CD4-positive, alpha-beta T cell treated with Interleukin-21 for 1 hour (primary cell): ENCODE results near the gene PSMD8.
A peak's percentile ranks its signal among the peaks of the same experiment; 100 is the strongest.
"Not testable (repeated sequence)": the region's sequence is repeated elsewhere in the genome, so short reads cannot be mapped to it uniquely, and the experiment has no call there.

Experiments used
- DNase-seq: peaks from one replicate; pipeline ENCODE4 v3.0.0-alpha.2; 2020

PSMD8 gene

DNA sequence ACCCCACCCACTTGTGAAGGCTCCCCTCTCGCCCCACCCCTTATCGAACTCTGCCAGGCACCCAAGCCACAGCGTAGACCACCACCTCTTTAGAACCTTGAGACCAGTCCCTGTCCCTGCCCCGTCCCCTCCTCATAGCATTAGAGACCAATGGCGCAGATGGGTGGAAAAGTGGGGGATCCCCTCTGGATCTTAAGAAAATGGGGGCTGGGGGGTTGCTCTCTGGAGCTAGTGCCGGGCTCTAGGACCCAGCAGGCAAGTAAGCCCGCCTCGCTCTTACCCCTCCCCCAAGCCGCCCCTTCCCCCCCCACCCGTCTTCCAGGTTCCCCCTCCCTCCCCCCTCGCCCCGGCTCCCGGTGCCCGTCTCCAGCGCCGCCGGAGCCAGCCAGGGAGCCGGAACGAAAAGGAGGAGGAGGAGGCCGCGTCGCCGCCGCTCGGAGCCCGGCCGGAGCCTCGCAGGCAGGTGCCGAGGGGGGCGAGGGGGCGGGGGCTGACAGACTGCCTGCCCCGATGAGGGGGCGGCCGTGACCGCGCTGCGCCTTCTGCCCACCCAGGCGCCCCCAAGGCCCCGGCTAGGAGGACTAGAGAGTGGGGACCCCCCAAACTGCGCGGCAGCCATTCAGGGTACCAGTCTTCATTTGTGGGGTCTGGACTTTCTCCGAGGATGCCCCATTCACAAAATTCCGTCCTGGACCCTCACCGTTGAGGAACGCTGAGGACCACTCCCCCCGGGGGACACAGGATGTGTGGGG, 14.2 kb downstream of the PSMD8 start, which contains the start of gene SPRED3:
Gene SPRED3, plus strand, starts transcription at position 349 of the 752 bp plus-strand sequence. CDS start 1,606 bp downstream, outside the sequence.
- no peak for DNase-seq

DNA sequence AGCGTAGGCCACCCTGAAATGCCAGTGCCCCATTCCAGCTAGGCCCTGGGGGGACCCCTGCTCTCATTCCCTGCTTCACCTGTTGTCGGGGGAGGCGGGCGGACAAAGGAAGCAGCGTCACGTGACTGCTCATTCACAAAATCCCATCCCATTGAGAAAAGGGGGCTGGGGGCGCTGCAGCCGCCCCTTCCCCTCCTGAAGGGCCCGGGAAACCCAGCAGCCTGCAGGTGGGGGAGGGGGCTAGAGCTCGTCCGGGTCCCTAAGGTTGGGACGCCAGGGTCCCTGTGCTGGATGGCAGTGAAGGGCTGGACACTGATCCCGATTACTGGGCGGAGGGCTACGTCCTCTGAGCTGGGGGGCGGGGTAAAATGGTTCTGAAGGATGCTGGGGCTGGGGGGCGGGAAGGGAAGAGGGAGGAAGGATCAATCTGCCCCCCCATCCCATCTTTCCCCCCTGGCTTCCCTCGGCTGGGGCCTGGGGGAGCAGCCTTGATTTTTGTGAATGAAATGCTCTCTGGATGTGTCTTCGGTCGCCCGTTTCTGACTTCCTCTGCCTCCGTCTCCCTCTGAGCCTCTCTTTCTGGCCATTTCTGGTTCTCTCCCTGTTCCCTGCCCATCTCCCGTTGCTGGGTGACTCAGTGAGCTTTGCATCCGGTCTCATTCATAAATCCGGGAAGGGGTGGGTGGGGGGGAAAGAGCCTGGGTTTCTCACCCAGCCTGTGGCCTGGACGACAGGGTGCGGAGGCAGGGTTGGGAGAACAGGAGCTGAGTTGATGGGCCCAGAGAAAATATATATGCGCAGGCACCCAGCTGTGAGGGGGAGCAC, 14.9 kb downstream of the PSMD8 start:
- DNase-seq, result no peak

DNA sequence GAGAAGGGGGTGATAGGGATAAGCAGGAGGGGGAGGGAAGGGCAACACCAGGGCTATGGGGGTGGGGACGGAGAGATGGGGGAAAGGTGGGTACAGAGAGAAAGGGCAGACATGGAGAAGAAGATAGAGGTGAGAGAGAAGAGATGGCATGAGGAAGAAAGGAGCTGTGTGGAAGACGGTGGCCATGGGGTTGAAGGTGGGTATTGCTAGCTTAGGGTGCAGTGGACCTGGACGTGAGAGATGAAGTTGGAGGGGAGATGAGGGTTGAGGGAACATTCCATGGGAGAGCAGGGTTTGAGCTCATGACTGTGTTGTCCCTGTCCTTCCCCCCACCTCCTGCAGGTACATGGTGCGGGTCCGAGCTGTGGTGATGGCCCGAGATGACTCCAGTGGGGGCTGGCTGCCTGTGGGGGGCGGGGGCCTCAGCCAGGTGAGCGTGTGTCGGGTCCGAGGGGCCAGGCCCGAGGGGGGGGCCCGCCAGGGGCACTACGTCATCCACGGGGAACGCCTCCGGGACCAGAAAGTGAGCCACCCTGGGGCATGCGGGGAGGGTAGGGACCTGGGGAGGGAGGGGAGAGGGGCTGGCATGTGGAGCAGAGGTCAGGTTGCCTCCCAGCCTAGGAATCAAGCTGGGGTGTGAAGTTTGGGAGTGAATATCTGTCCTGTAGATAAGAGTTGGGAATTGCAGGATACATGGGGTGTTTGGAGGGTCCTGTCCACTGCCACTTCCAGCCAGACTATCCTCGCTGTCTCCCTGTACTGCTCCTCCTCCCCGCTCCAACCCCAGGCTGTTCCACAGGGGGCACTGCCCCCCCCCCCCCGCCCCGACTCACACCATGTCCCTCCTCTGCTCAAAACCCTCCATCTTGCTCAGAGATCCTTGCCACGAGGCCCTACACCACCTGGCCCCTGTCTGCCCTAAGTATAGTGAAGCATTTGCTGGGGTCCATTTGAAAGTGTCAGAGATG, 15.9 kb downstream of the PSMD8 start:
- no peak for DNase-seq

DNA sequence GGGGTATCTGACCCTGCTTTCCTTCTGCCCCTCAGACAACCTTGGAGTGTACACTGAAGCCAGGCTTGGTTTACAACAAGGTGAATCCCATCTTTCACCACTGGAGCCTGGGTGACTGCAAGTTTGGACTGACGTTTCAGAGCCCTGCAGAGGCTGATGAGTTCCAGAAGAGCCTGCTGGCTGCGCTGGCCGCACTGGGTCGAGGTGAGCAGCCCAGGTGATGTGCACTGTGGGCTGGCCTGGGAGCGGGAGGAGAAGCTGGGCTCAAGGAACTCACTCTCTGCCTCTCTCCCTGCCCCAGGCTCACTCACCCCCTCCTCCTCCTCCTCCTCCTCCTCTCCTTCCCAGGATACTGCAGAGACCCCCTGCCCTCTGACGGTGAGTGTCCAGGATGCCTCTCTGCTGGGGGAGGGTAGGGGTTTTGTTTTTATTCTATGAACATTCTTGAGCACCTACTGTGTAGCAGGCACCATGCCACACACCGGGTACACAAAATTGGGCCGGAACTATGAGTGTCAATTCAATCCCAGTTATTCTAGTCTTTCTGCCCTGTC, 17.6 kb downstream of the PSMD8 start:
- no peak for DNase-seq

DNA sequence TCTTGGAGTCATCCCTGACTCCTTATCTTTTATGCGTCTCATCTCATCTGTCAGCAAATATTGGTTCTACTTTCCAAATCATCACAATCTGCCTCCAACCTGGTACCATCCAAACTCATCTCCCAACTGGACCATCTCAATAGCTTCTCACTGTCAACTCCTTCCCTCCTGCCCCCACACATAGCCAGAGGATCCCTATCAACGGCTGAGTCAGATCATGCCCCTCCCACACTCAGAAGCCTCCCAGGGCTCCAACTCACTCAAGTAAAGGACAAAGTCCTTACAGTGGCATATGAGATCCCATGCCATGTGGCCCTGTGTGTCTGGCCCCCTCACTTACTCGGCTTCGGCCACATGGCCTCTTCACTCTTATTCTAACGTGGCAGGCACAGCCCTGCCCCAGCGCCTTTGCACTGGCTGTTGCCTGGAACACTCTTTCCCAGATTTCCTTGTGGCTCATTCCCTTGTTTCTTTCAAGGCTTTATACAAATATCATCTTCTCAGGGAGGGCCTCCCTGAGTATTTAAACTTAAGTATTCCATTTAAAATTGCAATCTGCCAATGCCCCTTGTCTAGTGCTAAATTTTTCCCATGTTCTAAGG, 18.4 kb downstream of the PSMD8 start:
- no peak for DNase-seq

DNA sequence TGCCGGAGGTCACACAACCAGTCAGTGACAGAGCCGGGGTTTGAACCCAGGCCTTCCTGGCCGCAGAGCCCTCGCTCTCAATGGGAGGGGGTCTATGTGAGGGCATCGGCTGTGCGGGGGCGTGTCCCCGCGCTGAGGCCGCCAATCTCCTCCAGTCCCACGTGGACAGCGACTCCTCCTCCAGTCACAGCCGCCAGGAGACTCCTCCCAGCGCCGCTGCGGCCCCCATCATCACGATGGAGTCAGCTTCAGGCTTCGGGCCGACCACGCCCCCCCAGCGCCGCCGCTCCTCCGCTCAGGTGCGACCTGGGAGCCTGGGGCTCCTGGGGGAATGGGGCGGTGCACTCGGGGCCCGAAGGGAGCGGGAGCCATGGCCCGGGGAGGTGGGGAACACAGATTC, 20.1 kb downstream of the PSMD8 start:
- peak; percentile 80 for DNase-seq

DNA sequence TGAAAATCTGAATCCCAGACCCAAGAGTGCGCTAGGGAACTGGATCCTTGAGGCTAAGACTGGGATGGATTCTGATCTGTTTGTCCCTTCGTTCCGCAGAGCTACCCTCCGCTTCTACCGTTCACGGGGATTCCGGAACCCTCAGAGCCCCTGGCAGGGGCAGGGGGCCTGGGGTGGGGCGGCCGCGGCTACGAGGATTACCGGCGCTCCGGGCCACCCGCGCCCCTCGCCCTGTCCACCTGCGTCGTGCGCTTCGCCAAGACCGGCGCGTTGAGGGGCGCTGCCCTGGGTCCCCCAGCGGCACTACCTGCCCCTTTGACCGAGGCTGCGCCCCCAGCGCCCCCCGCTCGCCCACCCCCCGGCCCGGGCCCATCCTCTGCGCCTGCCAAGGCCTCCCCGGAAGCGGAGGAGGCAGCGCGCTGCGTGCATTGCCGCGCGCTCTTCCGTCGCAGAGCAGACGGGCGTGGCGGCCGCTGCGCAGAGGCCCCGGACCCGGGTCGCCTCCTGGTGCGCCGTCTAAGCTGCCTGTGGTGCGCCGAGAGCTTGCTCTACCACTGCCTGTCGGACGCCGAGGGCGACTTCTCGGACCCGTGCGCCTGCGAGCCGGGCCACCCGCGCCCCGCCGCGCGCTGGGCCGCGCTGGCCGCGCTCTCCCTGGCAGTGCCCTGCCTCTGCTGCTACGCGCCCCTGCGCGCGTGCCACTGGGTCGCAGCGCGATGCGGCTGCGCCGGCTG, 21.2 kb downstream of the PSMD8 start:
- peak; percentile 37 for DNase-seq

DNA sequence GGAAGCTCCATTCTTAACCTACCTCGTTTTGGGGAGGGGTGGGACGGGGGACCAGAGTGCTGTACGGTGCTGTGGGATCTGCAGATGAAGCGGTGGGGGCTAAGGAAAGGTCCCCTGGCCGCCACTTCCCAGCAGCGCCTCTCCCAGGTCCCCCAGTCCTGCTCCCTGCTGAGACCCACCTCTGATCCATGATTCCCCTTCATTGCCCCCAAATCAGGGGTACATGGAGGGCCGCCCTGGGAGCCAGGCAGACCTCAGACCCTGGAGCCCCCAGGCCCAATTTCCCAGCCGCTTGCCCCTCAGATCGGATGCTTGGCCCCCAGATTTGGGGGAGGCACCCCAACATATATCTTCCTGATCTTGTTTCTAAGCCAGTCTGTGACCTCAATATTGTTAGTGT, 24.7 kb downstream of the PSMD8 start:
- no peak for DNase-seq

DNA sequence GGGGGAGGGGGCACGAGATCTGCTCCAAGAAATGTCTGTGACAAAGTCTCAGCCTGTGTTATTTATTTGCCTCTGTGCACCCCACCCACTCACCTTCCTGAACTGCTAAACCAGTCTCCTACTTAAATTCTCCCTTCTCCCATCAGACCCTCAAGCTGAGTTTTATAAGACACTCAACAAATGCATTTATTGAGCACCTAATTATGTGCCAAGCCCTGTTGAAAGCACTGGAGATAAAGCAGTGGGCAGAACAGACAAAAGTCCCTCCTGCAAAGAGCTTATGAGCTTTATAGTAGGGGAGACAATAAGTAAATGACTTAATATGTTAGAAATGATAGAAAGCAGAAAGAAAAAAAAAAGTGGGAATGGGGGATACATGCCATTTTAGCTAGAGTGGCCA, 25.2 kb downstream of the PSMD8 start:
- DNase-seq, result no peak

DNA sequence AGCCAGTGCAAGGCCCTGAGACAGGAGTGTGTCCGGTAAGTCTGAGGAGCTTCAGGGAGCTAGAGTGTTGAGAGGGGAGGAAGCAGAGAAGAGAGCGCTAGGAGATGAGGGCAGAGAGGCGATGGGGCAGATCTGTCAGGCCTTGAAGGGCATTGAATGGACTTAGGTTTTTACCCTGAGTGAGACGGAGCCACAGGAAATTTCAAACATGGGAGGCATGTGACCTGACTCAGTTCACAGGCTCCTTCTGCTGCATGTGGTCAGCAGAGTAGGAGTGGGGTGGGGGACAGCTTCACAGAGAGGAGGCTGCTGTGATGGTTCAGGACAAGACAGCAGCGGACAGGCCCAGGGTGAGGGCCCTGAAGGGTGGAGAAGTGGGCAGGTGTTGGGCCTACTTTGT, 26.0 kb downstream of the PSMD8 start:
- no peak for DNase-seq

DNA sequence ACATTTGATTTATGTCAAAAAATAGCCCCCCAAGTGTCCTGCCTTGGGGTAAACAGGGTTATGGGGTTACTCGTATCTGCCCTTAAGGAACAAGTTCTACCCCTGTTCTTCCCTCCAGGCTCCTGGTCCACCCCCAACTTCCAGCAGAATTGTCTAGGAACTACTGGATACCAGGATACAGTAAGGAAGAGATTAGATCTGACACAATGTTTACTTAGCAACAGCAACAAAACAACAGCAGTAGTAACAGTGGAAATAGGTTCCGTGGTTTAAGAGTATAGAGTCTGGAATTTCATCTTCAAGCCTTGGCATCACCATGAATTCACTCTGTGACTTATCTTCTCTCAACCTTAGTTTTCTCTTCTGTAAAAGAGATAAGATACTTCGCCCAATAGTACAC, 26.8 kb downstream of the PSMD8 start:
- DNase-seq, result no peak

DNA sequence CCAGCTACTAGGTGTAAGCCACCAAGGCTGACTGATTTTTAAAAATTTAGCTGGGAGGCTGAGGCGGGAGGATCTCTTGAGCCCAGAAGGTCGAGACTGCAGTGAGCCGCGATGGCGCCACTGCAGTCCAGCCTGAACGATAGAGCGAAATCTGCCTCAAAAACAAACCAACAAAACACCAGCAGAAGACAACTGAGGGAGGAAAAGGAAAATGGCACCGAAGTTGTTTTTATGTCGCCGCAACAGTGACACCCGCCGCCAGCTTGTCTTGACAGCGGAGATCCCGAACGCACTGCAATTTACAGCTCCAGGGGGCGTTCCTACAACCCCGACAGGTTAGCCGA, 28.2 kb downstream of the PSMD8 start:
- DNase-seq, result no peak

DNA sequence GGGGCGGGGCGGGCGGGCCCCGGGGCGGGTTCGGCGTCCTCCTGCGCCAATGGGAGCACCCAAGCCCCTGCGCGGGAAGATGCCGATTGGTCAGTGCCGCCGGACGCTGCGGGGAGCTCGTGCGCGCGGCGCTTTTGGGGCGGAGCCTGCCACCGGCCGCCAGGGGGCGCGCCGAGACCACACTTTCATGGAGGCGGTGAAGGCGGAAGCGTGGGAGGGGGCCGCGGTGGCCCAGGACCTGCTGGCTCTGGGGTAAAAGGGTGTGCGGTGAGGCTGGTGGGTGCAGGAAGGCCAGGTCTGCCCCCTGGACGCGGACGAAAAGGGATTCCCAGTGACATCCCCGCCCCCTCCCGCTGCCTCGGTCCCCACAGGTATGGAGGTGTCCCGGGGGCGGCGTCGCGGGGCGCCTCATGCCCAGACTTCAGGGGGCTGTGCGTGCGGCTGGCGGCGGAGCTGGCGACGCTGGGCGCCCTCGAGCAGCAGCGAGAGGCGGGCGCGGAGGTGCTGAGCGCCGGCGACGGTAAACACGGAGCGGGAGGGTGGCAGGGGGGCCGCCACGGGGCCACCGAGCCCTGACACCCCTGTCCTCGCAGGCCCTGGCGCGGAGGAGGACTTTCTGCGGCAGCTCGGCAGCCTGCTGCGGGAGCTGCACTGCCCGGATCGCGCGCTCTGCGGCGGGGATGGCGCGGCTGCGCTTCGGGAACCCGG, 28.8 kb downstream of the PSMD8 start, which contains the start of gene FAM98C:
Gene FAM98C, plus strand, starts transcription at position 127 of the 708 bp plus-strand sequence. Its CDS starts 61 bp downstream, at position 188.
- DNase-seq, result peak; percentile 98

DNA sequence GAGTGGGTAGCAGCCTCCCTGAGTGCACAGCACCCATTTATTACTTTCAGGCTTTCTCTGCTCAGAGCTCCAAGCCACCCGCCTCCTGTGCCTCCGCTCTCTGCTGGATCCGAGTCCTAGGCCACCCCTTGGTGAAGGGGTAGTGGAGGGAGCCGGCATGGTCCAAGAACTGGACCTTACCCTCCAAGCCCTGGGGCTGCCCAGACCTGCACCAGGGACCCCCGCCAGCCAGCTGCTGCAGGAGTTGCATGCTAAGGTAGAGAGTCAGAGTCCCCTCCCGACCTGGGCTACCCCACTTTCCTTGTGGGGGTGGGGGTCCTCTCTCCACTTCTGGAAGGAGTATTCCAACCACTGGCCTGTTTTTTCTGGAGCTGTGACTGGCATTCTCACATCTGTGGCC, 30.5 kb downstream of the PSMD8 start:
- DNase-seq, result no peak

DNA sequence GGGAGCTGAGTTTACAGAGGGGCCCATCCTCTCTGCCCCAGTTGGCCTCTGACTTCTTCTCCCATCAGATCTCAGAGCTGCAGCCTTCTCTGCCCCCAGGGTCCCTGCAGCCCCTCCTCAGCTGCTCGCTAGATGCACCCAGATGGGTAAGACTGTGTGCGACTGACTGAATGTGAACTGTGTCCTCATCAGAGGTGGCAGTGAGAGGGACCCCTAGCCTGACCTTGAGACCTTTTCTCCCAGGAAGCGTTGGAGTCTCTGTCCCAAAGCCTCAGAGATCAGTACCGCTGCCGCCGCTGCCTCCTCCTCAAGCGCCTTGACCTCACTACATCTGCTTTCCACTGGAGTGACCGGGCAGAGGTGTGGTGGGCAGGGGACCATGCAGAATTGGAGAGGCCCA, 30.9 kb downstream of the PSMD8 start:
- no peak for DNase-seq

DNA sequence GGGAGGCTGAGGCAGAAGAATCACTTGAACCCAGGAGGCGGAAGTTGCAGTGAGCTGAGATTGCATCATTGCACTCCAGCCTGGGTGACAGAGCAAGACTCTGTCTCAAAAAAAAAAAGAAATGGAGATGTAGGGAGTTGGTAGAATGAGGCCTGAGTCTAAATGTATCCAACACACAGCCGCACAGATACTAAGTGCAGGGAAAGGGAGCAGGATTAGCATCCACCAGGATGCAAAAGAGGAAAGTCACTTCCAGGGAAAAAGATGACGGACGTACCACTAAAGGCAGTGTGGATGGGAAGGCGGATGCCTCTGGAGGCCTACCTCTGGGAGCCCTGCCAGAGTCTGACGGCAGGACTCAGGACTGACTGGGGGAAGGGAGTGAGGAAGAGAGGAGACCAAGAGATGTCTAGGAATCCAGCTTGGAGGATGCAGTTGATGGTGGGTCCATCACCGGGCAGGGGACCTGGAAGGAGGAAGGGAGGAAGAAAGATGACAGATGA, 35.3 kb downstream of the PSMD8 start:
- DNase-seq, result no peak

DNA sequence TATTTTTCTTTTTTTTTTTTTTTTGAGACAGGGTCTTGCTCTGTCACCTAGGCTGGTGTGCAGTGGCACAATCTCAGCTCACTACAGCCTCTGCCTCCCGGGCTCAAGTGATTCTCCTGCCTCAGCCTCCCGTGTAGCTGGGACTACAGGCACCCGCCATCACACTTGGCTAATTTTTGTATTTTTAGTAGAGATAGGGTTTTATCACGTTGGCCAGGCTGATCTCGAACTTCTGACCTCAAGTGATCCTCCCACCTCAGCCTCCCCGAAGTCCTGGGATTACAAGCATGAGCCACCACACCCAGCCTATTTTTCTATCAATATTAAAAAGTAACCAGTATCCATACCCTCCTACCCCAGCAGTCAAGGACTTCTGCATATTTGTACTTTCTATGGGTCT, 36.0 kb downstream of the PSMD8 start:
- DNase-seq, result not testable (repeated sequence)

DNA sequence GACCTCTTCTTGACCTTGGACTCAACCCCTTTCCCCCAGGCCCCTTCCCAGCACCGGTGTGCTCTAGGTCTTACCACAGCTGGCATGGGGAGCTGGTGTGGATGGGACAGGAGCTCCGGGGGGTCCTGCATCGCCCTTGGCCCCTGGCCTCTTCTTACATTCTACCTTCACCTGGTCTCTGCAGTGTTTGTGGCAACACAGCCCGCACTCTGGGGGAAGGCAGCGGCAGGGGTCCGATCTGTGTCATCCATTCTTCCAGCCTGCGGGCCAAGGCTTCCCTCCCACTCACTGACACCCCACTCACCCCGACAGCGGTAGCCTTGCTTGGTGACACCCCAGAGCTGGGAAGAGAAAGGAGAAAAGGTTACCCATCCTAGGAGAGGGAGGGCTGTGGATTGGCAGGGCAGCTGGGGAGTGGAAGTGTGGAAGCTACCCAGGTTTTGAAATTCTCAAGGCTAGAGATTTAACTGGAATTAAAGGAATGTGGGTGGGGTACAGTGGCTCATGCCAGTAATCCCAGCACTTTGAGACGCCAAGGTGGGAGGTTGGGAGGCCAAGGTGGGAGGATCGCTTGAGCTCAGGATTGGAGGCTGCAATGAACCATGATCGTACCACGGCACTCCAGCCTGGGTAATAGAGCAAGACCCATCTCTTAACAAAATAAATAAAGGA, 36.8 kb downstream of the PSMD8 start:
- no peak for DNase-seq

DNA sequence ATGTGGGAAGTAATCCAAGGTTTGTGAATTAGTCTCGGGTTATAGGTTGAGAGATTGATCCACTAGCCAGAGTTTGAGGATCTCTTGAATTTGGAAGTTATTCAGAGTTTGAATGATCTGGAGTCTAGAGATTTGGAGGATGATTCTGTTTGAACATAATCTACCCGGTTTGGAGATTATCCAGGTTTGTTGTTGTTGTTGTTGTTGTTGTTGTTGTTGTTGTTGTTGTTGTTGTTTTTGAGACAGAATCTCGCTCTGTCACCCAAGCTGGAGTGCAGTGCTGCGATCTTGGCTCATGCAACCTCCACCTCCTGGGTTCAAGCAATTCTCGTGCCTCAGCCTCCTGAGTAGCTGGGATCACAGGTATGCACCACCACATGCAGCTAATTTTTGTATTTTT, 37.5 kb downstream of the PSMD8 start:
- not testable (repeated sequence) for DNase-seq

DNA sequence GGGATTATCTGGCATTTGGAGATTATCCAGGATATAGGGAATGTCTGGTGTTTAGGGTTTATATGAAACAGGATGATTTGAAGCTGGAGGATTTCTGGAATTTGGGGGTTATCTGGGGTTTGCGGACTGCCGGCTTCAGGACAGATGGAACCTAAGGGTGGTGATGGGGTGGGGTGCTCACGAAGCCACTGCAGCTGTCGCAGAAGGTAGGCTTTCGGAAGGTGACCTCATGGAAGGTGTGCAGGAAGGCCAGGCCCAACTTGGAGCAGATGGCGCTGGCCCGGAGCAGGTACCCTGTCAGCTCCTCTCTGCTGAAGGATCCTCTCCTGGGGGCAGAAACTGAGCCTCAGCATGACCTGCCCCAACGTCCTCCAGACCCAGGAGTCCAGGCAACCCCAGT, 38.1 kb downstream of the PSMD8 start:
- no peak for DNase-seq
